ENCODE data around the gene CORO1C.

Gene CORO1C

DNA sequence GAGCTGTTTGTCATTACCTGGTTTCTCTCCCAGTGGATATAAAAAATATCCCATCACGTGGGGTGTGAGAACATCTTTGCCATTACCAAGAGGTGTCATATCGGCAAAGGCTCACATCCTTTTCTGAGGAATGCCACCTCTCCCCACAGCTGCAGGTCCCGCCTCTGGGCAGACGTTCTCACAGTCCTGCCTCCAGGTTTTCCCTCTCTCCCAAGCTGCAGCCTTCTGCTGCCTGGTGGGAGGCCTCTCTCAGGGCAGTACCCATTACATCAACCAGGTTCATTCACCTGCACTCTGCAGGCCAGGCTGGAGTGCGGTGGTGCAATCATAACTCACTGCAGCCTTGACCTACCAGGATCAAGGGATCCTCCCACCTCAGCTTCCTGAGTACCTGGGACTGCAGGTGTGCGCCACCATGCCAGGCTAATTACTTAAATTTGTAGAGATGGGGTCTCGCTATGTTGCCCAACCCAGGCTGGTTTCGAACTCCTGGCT is 118.5 kb downstream of the CORO1C start:
- TF ChIP-seq, protein P1, sequence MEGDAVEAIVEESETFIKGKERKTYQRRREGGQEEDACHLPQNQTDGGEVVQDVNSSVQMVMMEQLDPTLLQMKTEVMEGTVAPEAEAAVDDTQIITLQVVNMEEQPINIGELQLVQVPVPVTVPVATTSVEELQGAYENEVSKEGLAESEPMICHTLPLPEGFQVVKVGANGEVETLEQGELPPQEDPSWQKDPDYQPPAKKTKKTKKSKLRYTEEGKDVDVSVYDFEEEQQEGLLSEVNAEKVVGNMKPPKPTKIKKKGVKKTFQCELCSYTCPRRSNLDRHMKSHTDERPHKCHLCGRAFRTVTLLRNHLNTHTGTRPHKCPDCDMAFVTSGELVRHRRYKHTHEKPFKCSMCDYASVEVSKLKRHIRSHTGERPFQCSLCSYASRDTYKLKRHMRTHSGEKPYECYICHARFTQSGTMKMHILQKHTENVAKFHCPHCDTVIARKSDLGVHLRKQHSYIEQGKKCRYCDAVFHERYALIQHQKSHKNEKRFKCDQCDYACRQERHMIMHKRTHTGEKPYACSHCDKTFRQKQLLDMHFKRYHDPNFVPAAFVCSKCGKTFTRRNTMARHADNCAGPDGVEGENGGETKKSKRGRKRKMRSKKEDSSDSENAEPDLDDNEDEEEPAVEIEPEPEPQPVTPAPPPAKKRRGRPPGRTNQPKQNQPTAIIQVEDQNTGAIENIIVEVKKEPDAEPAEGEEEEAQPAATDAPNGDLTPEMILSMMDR (IDR thresholded peaks at IDR 0.05; ENCODE audit: control insufficient read depth, extremely low read depth, insufficient read depth) = no peak
- DNase-seq (ENCODE audit: low read depth) = no peak
- H3K4me3 ChIP-seq (ENCODE audit: low read depth, low read length) = no peak overlapping the region

- TF ChIP-seq, protein P1 (IDR thresholded peaks at IDR 0.05; ENCODE audit: control insufficient read depth, extremely low read depth, insufficient read depth) = peak; percentile 26; the same call in 1 of the 2 replicates
- no peak for DNase-seq (ENCODE audit: low read depth)
- H3K4me3 ChIP-seq (ENCODE audit: low read depth, low read length) = no peak overlapping the region
Measured at GRCh38 chr12:108611884-108612415, 119.4 kb downstream of the CORO1C start.

DNA sequence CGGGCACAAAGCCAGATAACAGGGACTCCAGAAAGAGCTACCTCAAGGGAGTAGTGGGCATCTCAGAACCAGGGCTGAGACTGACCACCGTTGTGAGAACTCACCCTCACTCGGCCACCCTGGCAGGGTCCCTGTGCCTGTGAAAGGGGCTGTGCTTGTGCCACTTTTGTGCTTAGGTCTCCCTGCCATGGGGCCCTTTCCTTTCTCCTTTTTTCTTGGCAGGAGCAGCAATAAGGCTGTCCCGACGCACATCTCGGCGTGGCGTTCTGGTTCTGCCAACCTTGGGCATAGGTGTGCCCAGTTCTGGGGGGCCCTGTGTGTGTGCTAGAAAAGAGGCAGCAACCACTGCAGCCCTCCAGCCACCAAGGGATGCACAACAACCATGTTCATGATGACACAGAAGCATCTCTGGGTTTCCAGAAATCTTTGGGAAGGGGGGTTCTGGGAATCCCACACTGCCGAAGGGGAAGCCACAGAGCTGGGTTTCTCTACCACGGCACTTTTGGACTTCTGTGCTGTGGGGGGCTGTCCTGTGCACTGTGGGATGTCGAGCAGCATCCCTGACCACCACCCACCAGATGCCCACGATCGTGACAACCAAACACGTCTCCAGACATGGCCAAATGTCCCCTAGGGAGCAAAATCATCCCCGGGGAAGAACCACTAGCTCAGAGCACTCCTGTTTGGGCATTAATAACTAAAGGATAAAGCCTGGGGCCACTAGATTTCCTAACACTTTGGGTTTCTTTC is 120.3 kb downstream of the CORO1C start:
- TF ChIP-seq, protein P1 (IDR thresholded peaks at IDR 0.05; ENCODE audit: control insufficient read depth, extremely low read depth, insufficient read depth) = no peak
- DNase-seq (ENCODE audit: low read depth) = no peak

GRCh38 chr12:108610336-108610815 is 120.9 kb downstream of the CORO1C start:
- TF ChIP-seq, protein P1 (IDR thresholded peaks at IDR 0.05; ENCODE audit: control insufficient read depth, extremely low read depth, insufficient read depth) = no peak
- no peak overlapping the region for H3K4me3 ChIP-seq (ENCODE audit: low read depth, low read length)

More for the DNA sequence above, 120.3 kb downstream of the CORO1C start:
- no peak overlapping the region for H3K4me3 ChIP-seq (ENCODE audit: low read depth, low read length)

DNA sequence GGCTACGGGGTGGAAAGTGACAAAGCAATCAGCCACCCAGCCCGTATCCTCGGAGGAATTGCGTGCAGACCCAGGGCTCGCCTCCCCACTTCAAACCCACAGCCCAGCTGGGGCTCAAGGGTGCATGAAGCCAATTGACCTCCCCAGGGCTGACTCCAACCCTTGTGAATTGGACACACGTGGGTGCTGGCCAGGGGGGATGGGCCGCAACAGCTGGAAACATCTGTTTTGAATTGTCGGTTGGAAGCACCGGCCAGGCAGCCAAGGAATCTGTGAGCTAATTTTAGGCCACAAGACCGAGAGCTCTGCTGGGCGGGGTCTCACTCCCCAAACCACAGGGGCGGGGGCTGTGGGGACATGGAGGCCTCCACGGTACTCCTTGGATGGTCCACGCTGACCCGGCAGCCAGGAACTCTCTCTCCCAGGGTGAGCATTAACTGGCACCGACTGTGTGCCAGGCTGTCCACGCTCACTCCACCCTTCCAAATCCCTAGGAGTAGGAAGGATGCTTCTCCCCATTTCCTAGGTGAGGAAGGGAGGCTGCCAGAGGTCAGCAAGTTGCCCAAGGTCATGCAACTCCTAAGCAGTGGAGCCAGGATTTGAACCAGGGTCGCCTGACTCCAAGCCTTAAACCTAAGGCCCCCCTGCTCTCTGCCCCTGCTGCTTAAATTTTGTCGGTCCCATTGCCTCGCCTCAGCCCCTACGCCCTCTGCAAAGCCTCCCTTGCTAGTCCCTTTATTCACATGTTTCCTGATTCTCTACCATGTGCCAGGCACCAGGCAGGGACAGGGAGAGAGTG is 121.6 kb downstream of the CORO1C start:
- no peak for DNase-seq (ENCODE audit: low read depth)
- TF ChIP-seq, protein P1 (IDR thresholded peaks at IDR 0.05; ENCODE audit: control insufficient read depth, extremely low read depth, insufficient read depth) = no peak

More at GRCh38 chr12:108610336-108610815, 120.9 kb downstream of the CORO1C start:
- DNase-seq (ENCODE audit: low read depth) = no peak

DNA sequence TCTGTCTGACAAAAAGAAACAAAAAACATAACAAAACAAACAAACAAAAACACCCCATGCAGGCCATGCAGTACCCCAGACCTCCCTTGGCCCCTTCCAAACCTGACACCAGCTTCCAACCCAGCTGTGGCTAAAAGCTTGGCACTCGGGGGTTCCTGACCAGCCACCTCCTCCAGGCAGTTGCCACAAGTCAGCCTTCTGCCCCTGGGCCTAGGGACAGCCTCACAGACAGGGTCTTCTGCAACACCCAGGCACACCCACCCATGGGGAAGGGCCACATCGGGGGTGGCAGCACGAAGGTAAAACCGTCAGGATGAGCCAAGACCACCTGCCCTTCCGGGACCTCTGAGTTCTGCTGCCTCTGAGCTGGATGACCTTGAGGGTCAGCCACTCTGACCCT is 122.7 kb downstream of the CORO1C start:
- TF ChIP-seq, protein P1 (IDR thresholded peaks at IDR 0.05; ENCODE audit: control insufficient read depth, extremely low read depth, insufficient read depth) = no peak
- DNase-seq (ENCODE audit: low read depth) = no peak
- no peak overlapping the region for H3K4me3 ChIP-seq (ENCODE audit: low read depth, low read length)

More for the DNA sequence above, 121.6 kb downstream of the CORO1C start:
- no peak overlapping the region for H3K4me3 ChIP-seq (ENCODE audit: low read depth, low read length)

Data from LNCaP clone FGC (cell line).